GM21360 (cell line): ENCODE data around the gene TMEM44.
A peak's percentile ranks its signal among the peaks of the same experiment; 100 is the strongest.

ENCODE experiments used
- ATAC-seq: cut with Tn5 transposase; IDR thresholded peaks from one replicate; pipeline ENCODE4 v1.9.1; 2021; ENCODE audit warnings: mild to moderate bottlenecking, moderate library complexity; ENCODE audit not compliant: unreplicated experiment

Gene TMEM44

GRCh38 chr3:194633349-194634004 lies at the start of gene TMEM44:
Gene TMEM44, minus strand, starts transcription at chr3:194633419. Its CDS starts 204 bp downstream, at chr3:194633215.
- peak; percentile 73 for ATAC-seq

- peak; percentile 36 for ATAC-seq
Observed at GRCh38 chr3:194682694-194683310, 49.6 kb upstream of the TMEM44 start.

- no peak for ATAC-seq
Observed at GRCh38 chr3:194682189-194682693, 49.0 kb upstream of the TMEM44 start.

- ATAC-seq: no peak
Observed at GRCh38 chr3:194680888-194681615, 47.8 kb upstream of the TMEM44 start.

- no peak for ATAC-seq
Observed at GRCh38 chr3:194676471-194676870, 43.3 kb upstream of the TMEM44 start.

DNA sequence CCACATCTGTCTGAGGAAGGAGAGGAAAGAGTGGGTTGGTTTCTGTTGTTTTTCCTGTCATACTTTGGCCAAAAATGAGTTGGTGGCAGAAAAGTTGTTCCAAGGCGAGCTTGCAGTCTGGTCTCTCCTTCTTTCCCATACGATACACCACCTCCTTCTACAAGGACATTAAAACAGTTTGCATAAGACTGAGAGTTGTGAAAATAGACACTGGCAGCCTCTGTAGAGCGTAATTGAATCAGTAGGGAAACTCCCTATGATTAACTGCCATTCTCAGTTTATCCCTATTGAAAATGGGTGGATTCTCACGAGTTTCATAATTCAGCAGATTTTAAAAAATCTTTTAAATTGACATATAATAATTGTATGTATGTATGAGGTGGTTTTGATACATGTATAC lies 42.5 kb upstream of the TMEM44 start:
- no peak for ATAC-seq

DNA sequence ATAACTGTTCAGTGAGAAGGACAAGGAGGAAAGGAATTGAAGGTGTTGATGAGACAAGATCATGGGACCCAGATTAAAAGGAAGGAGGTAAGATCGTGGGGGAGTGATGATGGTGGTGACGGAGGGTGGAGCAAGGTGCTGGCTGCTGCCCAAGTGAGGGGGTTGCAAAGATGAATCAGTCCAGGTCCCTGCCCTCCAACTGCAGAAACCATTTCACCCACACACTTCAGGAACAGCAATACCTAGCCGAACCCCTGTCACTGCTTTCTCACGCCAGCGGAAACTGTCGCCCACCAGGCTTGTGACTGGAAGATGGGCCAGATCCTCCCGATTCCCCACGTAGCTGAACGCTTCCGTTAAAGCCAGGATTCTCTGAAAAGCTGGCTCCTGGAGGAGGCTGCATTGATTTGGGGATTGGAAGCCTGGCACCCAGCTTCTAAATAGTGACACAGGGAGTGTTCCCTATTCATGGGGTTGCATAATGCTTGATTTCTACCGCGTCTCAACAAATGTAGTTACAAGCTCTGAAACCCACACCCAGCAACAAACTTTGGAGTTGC lies 41.9 kb upstream of the TMEM44 start:
- ATAC-seq: no peak

- no peak for ATAC-seq
Observed at GRCh38 chr3:194673761-194674160, 40.5 kb upstream of the TMEM44 start.

- no peak for ATAC-seq
Observed at GRCh38 chr3:194672876-194673275, 39.7 kb upstream of the TMEM44 start.

DNA sequence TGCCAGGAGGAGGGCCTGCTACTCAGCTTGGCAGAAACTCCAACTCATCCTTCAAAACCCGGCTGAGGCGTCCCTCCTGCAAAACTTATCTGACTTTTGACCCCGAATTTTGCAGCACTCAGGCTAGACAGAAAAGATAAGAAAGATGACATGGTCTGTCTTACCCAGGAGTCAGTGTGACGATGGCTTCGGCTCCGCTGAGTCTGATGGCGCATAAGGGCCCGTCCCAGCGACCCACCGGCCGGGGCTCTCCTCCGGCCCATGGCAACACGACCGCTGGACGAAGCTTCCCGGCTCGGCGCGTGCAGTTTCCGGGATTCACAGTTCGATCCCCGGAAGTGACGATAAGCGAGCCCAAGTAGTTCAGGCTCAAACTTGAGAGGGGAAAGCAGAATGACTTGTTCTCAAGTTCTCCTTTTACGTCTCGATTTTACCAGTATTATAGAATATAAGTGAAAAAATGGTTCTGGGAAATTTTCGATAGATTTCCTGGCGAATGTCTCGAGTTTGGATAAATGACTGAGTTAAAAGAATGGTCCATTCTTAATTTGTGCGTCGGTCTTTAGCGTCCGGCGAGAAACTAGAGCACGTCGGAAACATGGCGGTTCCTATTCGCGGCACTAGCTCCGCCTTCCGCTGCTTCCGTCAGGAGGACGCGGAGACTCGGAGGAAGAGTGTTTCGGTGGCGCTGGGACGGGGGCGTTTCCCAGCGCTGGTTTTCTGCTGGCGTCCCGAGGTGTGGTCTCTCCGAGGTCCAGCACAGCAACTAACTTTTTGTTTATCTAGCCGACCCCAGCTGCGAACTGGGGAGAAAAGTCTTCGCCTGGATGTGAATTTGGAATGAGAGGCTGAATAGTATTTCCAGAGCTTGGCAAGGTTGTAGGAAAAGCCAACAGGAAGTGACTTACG lies 38.9 kb upstream of the TMEM44 start, which contains the start of gene LSG1:
TSS of gene LSG1 (minus strand) at position 292 of the 909 bp plus-strand sequence. CDS start at position 263, 29 bp downstream.
- ATAC-seq: peak; percentile 79

DNA sequence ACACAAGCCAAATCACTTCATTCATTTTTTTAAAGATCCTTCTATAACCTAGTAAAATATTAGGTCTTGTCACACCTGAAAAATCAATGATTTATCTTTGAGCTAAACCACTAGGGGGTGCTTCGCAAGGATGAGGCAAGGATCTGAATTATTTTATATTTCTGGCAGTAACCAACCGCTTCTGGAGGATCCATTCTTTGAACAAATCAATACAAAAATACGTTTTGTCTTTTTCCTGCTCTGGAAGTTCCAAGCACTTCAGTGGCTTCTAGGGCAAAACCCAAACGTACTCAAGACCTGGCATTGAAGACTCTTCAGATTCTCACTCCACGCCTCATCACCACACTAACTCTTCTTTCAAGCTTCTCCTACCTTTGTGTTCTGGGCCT lies 38.3 kb upstream of the TMEM44 start:
- peak; percentile 18 for ATAC-seq

DNA sequence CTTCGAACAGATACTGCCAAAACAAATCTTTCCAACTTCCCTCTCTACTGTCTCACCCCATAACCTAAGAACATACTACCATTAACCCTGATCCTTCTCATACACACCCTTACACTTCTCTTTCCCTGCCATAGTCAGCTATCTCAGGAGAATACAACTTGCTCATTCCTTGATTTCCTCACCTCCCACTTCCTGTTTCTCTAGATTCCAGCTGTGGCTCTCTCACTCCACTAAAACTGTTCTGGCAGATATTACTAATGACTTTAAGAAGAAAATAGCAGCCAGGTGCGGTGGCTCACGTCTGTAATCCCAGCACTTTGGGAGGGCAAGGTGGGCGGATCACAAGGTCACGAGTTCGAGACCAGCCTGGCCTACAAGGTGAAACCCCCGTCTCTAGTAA lies 34.1 kb upstream of the TMEM44 start:
- no peak for ATAC-seq

GRCh38 chr3:194664857-194665256 lies 31.6 kb upstream of the TMEM44 start:
- ATAC-seq: no peak

GRCh38 chr3:194661946-194662345 lies 28.7 kb upstream of the TMEM44 start:
- no peak for ATAC-seq

DNA sequence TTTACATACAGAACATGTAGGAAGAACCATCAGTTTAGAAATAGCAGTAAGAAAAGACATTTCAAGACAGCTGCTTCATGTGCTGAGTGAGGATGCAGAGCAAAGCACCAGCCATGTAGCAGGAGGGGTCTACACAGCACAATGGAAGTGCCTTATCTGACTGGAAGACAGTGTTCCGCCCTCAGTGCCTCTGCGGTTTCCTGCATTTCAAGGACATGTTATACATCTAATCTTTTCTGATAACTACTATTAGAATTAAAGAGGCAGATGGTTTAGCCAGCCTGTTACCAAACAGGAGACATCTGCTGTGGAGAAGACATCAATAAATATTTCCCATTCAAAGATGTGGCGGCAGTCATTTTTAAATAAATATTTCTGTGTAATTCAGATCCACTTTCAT lies 28.2 kb upstream of the TMEM44 start:
- no peak for ATAC-seq

- no peak for ATAC-seq
Observed at GRCh38 chr3:194659778-194660177, 26.6 kb upstream of the TMEM44 start.

GRCh38 chr3:194658477-194659242 lies 25.4 kb upstream of the TMEM44 start:
- no peak for ATAC-seq

DNA sequence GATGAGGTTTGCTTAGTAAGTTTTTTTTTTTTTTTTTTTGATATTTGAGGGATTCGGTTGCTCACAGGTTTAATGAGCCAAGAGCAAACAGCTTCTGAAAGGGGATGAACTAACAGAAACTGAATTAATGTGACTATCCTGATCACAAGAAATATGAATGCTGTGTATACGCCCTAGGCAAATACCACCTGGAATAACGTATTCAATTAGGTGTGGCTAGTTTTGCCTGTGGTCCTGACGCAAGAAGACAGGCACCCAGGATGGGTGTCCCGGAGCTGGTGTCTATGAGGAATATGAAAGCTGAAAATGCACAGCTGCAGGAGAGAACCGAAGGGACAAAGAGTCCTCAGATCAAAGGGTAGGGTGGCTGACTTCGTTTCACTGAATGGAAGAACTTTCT lies 24.2 kb upstream of the TMEM44 start:
- ATAC-seq: no peak

DNA sequence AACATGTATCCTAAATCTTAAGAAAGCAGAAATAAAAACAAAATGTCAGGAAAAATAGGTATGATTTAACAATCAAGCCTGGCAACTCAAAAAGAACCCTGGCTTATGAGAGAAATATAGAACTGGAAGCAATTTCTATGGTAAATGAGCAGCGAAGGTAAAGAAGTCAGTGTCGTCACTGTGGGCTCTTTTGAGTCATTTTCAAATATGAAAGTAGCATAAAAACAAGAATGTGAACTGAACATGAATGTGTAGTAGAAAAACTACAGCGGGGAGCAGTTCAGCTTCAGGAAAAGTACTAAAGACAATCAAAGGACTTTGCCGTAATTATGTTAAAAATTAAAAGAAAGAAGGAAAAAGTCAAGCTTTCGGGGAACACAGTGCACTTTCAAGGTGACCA lies 21.2 kb upstream of the TMEM44 start:
- no peak for ATAC-seq

GRCh38 chr3:194647747-194648146 lies 14.5 kb upstream of the TMEM44 start:
- ATAC-seq: no peak
